Pulmonary artery endothelial cell (primary cell): Measurements from ENCODE around the gene FAM124A. TPM values are rescaled to one million over a fixed set of nuclear protein-coding genes. Genes with fewer than 3 reads are reported as not detected.
A peak's percentile ranks its signal among the peaks of the same experiment; 100 is the strongest.

Experiments used
- DNase-seq: peaks from one replicate; pipeline ENCODE4 v3.0.0-alpha.2; 2011; ENCODE audit warnings: low read depth, low spot score
- total RNA-seq: library from RNA; depleted of rRNA; stranded (reverse); fragments of >200 nt; gene quantifications from 2 replicates; pipeline ENCODE4 v1.2.3, GENCODE V29; 2014

FAM124A gene
- total RNA-seq, 1 donor from 2014 or later = 6.7 TPM

- DNase-seq = no peak
Measured at GRCh38 chr13:51220706-51221105, 1.5 kb upstream of the FAM124A start.

GRCh38 chr13:51221108-51221507, 1.1 kb upstream of the FAM124A start:
- DNase-seq = no peak

GRCh38 chr13:51221674-51222036, 543 bp upstream of the FAM124A start:
- no peak for DNase-seq

GRCh38 chr13:51222686-51223559, 725 bp downstream of the FAM124A start:
- no peak for DNase-seq

GRCh38 chr13:51223560-51224270, 1.5 kb downstream of the FAM124A start:
- no peak for DNase-seq

- DNase-seq = no peak
Measured at GRCh38 chr13:51225029-51225428, 2.8 kb downstream of the FAM124A start.

GRCh38 chr13:51227404-51227803, 5.2 kb downstream of the FAM124A start:
- DNase-seq = no peak

GRCh38 chr13:51229101-51229719, 7.0 kb downstream of the FAM124A start:
- no peak for DNase-seq

GRCh38 chr13:51229731-51230130, 7.5 kb downstream of the FAM124A start:
- no peak for DNase-seq

GRCh38 chr13:51230477-51231105, 8.4 kb downstream of the FAM124A start:
- peak; percentile 29 for DNase-seq

GRCh38 chr13:51231456-51231855, 9.3 kb downstream of the FAM124A start:
- DNase-seq = no peak

GRCh38 chr13:51232328-51232727, 10.1 kb downstream of the FAM124A start:
- no peak for DNase-seq

- no peak for DNase-seq
Measured at GRCh38 chr13:51233117-51233826, 11.1 kb downstream of the FAM124A start.

GRCh38 chr13:51234676-51235075, 12.5 kb downstream of the FAM124A start:
- DNase-seq = no peak

- no peak for DNase-seq
Measured at GRCh38 chr13:51235186-51235585, 13.0 kb downstream of the FAM124A start.

- DNase-seq = no peak
Measured at GRCh38 chr13:51235756-51236490, 13.7 kb downstream of the FAM124A start.

- DNase-seq = no peak
Measured at GRCh38 chr13:51236491-51236792, 14.2 kb downstream of the FAM124A start.

- DNase-seq = no peak
Measured at GRCh38 chr13:51237386-51237785, 15.2 kb downstream of the FAM124A start.

GRCh38 chr13:51237887-51238286, 15.7 kb downstream of the FAM124A start:
- no peak for DNase-seq

- no peak for DNase-seq
Measured at GRCh38 chr13:51240178-51240577, 18.0 kb downstream of the FAM124A start.

- DNase-seq = no peak
Measured at GRCh38 chr13:51240958-51241357, 18.8 kb downstream of the FAM124A start.
